HepG2 (cell line): ENCODE measurements around the gene PRMT5. TPM values are rescaled to one million over a fixed set of nuclear protein-coding genes. Genes with fewer than 3 reads are reported as not detected.

Experiments used
- ATAC-seq: fragments of 200-7000 bp; cut with Tn5 transposase; 3 replicates; pipeline ENCODE4 v1.9.1; 2020; ENCODE audit warnings: mild to moderate bottlenecking, moderate library complexity
- BruUV-seq: library from RNA; stranded (reverse); fragments of 400-500 nt; replicated peaks from 2 replicates; lab custom pipeline; 2021; lab: Mats Ljungman, UMichigan
- CTCF ChIA-PET: fragments of 300-600 bp; formaldehyde crosslinking; extraction: SDS; loops from one replicate; lab custom pipeline; 2021; ENCODE audit warnings: low total read pairs, inconsistent platforms, low intra/inter-chr PET ratio; lab: Yijun Ruan, JAX
- POLR2A ChIA-PET: fragments of 350-600 bp; sonication (Branson Sonifier 250); formaldehyde crosslinking; loops from one replicate; lab custom pipeline; 2020; ENCODE audit warnings: antibody characterized with exemption, inconsistent platforms; lab: Yijun Ruan, JAX
- DNase-seq: peaks from one replicate; pipeline ENCODE4 v3.0.0-alpha.2; 2015; ENCODE audit warnings: low spot score
- FAIRE-seq: peaks from 3 replicates; lab custom pipeline; 2011; peaks lifted over from hg19 to GRCh38; lab: Jason Lieb, UNC
- H2AFZ ChIP-seq: one replicate; pipeline ENCODE4 v1.6.1; 2011; ENCODE audit warnings: low read length, inconsistent platforms
- H3K27ac ChIP-seq: fragments of 300-600 bp; 3 replicates; pipeline ENCODE4 v1.8.0; 2011; ENCODE audit warnings: mixed run types, mild to moderate bottlenecking, mixed read lengths, low read length, inconsistent platforms; ENCODE audit not compliant: insufficient read depth; ENCODE audit errors: extremely low read length
- H3K27me3 ChIP-seq, 2 experiments: fragments of 200-600 bp in 1 of 2; 2 replicates in 1 of 2; 3 replicates in 1 of 2; pipeline versions ENCODE4 v1.6.0 to v1.8.0; 2011; ENCODE audit warnings: low read length in 2 of 2, mild to moderate bottlenecking in 2 of 2, moderate library complexity in 2 of 2, inconsistent platforms in 1 of 2; ENCODE audit not compliant: insufficient read depth in 2 of 2, control insufficient read depth in 1 of 2
- H3K36me3 ChIP-seq, 2 experiments: fragments of 200-600 bp in 1 of 2; replicated peaks in 1 of 2; 2 replicates in 1 of 2; 3 replicates in 1 of 2; pipeline versions ENCODE4 v1.5.1 to v1.8.0; 2011; ENCODE audit warnings: low read length in 2 of 2, inconsistent platforms in 1 of 2; ENCODE audit not compliant: insufficient read depth in 2 of 2, control insufficient read depth in 1 of 2
- H3K4me1 ChIP-seq: 2 replicates; pipeline ENCODE4 v1.5.1; 2012; ENCODE audit warnings: low read length, inconsistent platforms; ENCODE audit not compliant: insufficient read depth
- H3K4me2 ChIP-seq: 2 replicates; pipeline ENCODE4 v1.6.0; 2011; ENCODE audit warnings: low read depth, low read length, inconsistent platforms
- H3K4me3 ChIP-seq, 3 experiments: fragments of 200-600 bp in 1 of 3; sonication (generic), shearing (Covaris generic) in 1 of 3; replicated peaks in 1 of 3; 2 replicates each; pipeline ENCODE4 v1.5.1; 2011 to 2016; ENCODE audit warnings: low read length in 3 of 3, inconsistent platforms in 2 of 3, low read depth in 2 of 3, mild to moderate bottlenecking in 2 of 3, control low read depth in 1 of 3, mixed read lengths in 1 of 3; ENCODE audit not compliant: insufficient read depth in 1 of 3
- H3K79me2 ChIP-seq: one replicate; pipeline ENCODE4 v1.6.1; 2011; ENCODE audit warnings: low read length, inconsistent platforms; ENCODE audit not compliant: insufficient read depth
- H3K9ac ChIP-seq: 2 replicates; pipeline ENCODE4 v1.6.0; 2011; ENCODE audit warnings: mild to moderate bottlenecking, low read depth, low read length, inconsistent platforms; ENCODE audit not compliant: insufficient read depth
- H3K9me3 ChIP-seq: 2 replicates; pipeline ENCODE4 v1.5.1; 2012; ENCODE audit warnings: mild to moderate bottlenecking, low read length
- H4K20me1 ChIP-seq: 2 replicates; pipeline ENCODE4 v1.6.0; 2011; ENCODE audit warnings: inconsistent platforms, mild to moderate bottlenecking, low read length, moderate library complexity; ENCODE audit not compliant: insufficient read depth
- ELF4 ChIP-seq: sonication (generic); formaldehyde crosslinking; IDR thresholded peaks from 2 replicates; pipeline ENCODE4 v1.5.0; 2020; ENCODE audit warnings: missing genetic modification reagents, mild to moderate bottlenecking, moderate library complexity, borderline replicate concordance
- ESRRA ChIP-seq: sonication (generic); formaldehyde crosslinking; IDR thresholded peaks from 2 replicates; pipeline ENCODE4 v1.5.1; 2020; ENCODE audit warnings: mild to moderate bottlenecking, low read depth, missing genetic modification reagents
- MYC ChIP-seq: sonication (generic); formaldehyde crosslinking; IDR thresholded peaks from 2 replicates; pipeline ENCODE4 v1.9.0; 2021; ENCODE audit warnings: missing genetic modification reagents, borderline replicate concordance
- POLR2AphosphoS2 ChIP-seq: IDR thresholded peaks from 2 replicates; pipeline ENCODE4 v1.6.1; 2011; ENCODE audit warnings: low read depth, low read length, improper control_type of control experiment
- SRSF9 ChIP-seq: fragments of 200-400 bp; formaldehyde crosslinking; IDR thresholded peaks from 2 replicates; pipeline ENCODE4 v1.6.1; 2018; ENCODE audit warnings: borderline replicate concordance, mild to moderate bottlenecking, low read depth, low read length; ENCODE audit not compliant: insufficient read depth, poor library complexity, severe bottlenecking
- TFE3 ChIP-seq: IDR thresholded peaks from 2 replicates; pipeline ENCODE4 v1.6.1; 2016
- ZFP36 ChIP-seq: fragments of 150-350 bp; IDR thresholded peaks from 2 replicates; pipeline ENCODE4 v1.6.1; 2018; ENCODE audit warnings: borderline replicate concordance, low read length, low read depth; ENCODE audit not compliant: partially characterized antibody
- ZNF142 ChIP-seq: sonication (generic); formaldehyde crosslinking; IDR thresholded peaks from 2 replicates; pipeline ENCODE4 v1.4.0; 2020; ENCODE audit warnings: missing genetic modification reagents
- ZNF275 ChIP-seq: sonication (generic); formaldehyde crosslinking; IDR thresholded peaks from 2 replicates; pipeline ENCODE4 v1.8.0; 2022; ENCODE audit warnings: missing genetic modification reagents, mild to moderate bottlenecking, inconsistent platforms, borderline replicate concordance
- ZNF724P ChIP-seq: sonication (generic); formaldehyde crosslinking; IDR thresholded peaks from 2 replicates; pipeline ENCODE4 v1.8.0; 2022; ENCODE audit warnings: missing genetic modification reagents, borderline replicate concordance
- ZNF768 ChIP-seq: sonication (generic); formaldehyde crosslinking; IDR thresholded peaks from 2 replicates; pipeline ENCODE4 v1.4.0; 2020; ENCODE audit warnings: missing genetic modification reagents
- WGBS: methylation state at CpG from one replicate; pipeline ENCODE4 v1.1.6; 2017; ENCODE audit warnings: low lambda C conversion rate; 5-methylcytosine and 5-hydroxymethylcytosine counted together
- in situ Hi-C: cut with HindIII; loops from 2 replicates; pipeline ENCODE4 v1.10.0; 2017; ENCODE audit warnings: low pct_unique_long_range_greater_than_20kb; ENCODE audit not compliant: extremely low pct_ligation_motif_present
- intact Hi-C: fragments of 100-400 bp; cut with micrococcal nuclease; formaldehyde crosslinking; loops from one replicate; pipeline ENCODE4 v1.10.0; 2022; ENCODE audit not compliant: unreplicated experiment
- polyA plus RNA-seq, 8 experiments: library from polyadenylated mRNA; depleted of rRNA in 3 of 8; stranded (reverse) in 7 of 8; unstranded in 1 of 8; fragments of >200 nt; fragmentation: Illumina TruSeq in 4 of 8; extraction: Trizol in 4 of 8; gene quantifications; 2 replicates each; pipeline versions ENCODE4 v1.2.1 to v1.2.3, GENCODE V29; 2011 to 2016; ENCODE audit warnings: low read depth in 4 of 8, missing spikeins in 1 of 8, mixed read lengths in 1 of 8; ENCODE audit not compliant: insufficient read depth in 1 of 8
- total RNA-seq, 5 experiments: library from RNA; depleted of rRNA; stranded (reverse); fragments of >200 nt; fragmentation: Illumina TruSeq; extraction: Trizol; gene quantifications; 2 replicates each; pipeline ENCODE4 v1.2.3, GENCODE V29; 2016; ENCODE audit warnings: low read depth in 1 of 5

The PRMT5 gene
- total and polyA plus RNA-seq, 2 of the 13 experiments (the other 11 are each of a cell fraction or from before 2014, with no cell fraction given): 210 to 354 TPM

- Histone ChIP-seq H4K20me1 (no peaks in the 10 kb centered on the region), H3K27me3 (peaks cover 8 to 21% of the 10 kb centered on the region in 2 experiments; a peak in 3 of 5 replicates), H3K36me3 (no peaks in the 10 kb centered on the region), H3K4me3 (no peak overlapping the region), H3K79me2 (no peaks in the 10 kb centered on the region), H3K9ac (no peak overlapping the region), H3K9me3 (no peaks in the 10 kb centered on the region), H3K4me2 (no peak overlapping the region), H3K4me1 (peaks cover 10% of the 10 kb centered on the region), H2AFZ (no peak overlapping the region), H3K27ac (no peak overlapping the region)
- no peak for ATAC-seq
- DNase-seq: no peak
- in situ Hi-C loops: no loop called here
- CTCF ChIA-PET: no interaction called here
- WGBS: 28% methylated on average over 5 of the region's 5 CpGs
- POLR2A ChIA-PET: interaction anchor here (0.8 to 1.6 kb wide), 4 partner anchors 25 to 130 kb away, joined by 3 to 4 read pairs (median 4); partner anchors contain the start of genes LRP10, OXA1L and PRMT5
- TF ChIP-seq ZFP36 (no peak), ZNF275 (CRISPR knock-in tag) (no peak), ZNF142 (CRISPR knock-in tag) (no peak), ZNF768 (CRISPR knock-in tag) (no peak), MYC (CRISPR knock-in tag) (no peak), ESRRA (CRISPR knock-in tag) (no peak), TFE3 (no peak), POLR2AphosphoS2 (no peak), SRSF9 (no peak), ELF4 (CRISPR knock-in tag) (no peak), ZNF724P (CRISPR knock-in tag) (no peak)
- BruUV-seq: no TSS peak
- intact Hi-C loops: no loop called here
- no peak for FAIRE-seq
These were observed 32.8 kb downstream of the PRMT5 start for GRCh38 chr14:22896356-22896755.
